KBM-7 (cell line): Measurements from ENCODE around the gene LCA5.
A peak's percentile ranks its signal among the peaks of the same experiment; 100 is the strongest.
"Not testable (repeated sequence)": the region's sequence is repeated elsewhere in the genome, so short reads cannot be mapped to it uniquely, and the experiment has no call there.

Experiments
- DNase-seq: peaks from one replicate; pipeline ENCODE4 v3.0.0-alpha.2; 2015
- in situ Hi-C: fragments of 300-500 bp; cut with MboI; formaldehyde crosslinking; loops from 2 replicates; pipeline ENCODE4 v1.14.3; 2020; ENCODE audit warnings: low sequenced_read_pairs, low pct_unique_long_range_greater_than_20kb, mixed read lengths

Gene LCA5

GRCh38 chr6:79536954-79537747 lies at the start of gene LCA5:
TSS of gene LCA5 (minus strand) at chr6:79537430. CDS start at chr6:79518894, 18,536 bp downstream.
- in situ Hi-C loops, result no loop called here

GRCh38 chr6:79586548-79586947 lies 49.3 kb upstream of the LCA5 start:
- DNase-seq, result peak; percentile 19
- in situ Hi-C loops, result no loop called here

More at GRCh38 chr6:79536954-79537747, at the start of gene LCA5:
- DNase-seq, result peak; percentile 96

- no peak for DNase-seq
- in situ Hi-C loops, result no loop called here
Measured at GRCh38 chr6:79584332-79584731, 47.1 kb upstream of the LCA5 start.

DNA sequence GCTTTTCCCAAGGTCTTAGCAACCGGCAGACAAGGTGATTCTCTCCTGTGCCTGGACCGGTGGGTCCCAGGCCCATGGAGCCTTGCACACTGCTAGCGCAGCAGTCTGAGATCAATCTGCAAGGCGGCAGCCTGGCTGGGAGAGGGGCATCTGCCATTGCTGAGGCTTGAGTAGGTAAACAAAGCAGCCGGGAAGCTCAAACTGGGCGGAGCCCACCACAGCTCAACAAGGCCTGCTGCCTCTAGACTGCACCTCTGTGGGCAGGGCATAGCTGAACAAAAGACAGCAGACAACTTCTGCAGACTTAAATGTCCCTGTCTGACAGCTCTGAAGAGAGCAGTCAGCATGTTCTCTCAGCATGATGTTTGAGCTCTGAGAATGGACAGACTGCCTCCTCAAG lies 40.7 kb upstream of the LCA5 start:
- DNase-seq, result not testable (repeated sequence)

GRCh38 chr6:79574630-79575225 lies 37.5 kb upstream of the LCA5 start:
- DNase-seq, result no peak
- in situ Hi-C loops, result no loop called here

More for the DNA sequence above, 40.7 kb upstream of the LCA5 start:
- in situ Hi-C loops, result not testable (repeated sequence)

- no peak for DNase-seq
- in situ Hi-C loops, result no loop called here
Measured at GRCh38 chr6:79574174-79574573, 36.9 kb upstream of the LCA5 start.

DNA sequence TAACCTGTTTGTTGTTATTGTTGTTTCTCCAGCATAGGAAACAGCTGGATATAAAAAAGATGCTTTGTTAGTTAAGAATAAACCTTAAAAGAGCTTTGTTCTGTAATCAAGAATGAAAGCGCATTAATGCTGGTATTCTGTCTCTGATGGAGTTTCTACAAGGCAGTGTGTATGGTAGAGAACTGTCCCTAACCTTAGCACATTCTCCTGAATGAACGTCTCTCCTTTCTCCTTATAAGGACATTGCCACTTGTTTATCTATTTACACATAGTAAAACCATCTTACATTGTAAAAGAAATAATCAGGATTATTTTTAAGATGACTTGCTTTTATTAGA lies 33.8 kb upstream of the LCA5 start:
- in situ Hi-C loops, result no loop called here
- DNase-seq, result no peak

DNA sequence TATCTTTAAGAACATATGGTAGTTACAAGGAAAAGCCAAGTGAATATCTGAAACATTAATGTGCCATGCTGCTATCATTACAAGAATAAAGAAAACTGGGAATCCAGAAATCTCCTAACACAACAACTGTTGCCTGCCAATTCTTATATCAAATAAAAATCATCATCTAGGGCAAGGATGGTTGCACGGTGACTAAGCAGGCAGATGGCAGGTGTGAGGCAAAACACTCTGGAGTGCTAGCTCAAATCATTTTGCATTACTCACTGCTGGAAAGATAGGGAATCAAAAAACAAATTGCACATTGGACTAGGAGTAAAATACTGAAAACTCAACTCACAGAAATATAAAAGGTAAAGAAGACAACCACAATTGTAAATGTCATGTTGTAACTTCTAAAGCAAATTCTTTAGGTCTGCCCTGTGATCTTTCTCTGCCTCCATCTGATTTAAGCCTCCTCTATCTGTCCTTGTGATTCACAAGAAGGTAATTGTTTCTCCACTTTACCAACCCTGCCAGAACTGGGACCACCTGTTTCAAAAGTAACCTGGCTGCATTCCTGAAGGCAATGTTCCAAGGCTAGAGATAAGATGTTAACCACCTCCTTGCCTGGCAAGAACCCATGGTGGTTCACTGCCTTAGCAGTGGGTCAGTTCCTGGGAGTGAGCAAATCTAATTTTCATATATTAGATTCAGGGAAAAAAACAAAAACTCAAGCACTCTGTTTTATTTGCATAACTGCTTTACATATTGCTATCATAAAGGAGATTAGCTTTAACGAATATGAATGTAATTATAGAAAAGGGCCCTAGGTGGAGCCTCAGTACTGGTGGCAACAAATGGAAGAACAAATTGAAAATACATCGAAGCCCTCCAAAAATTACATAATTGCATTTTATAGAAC lies 33.1 kb upstream of the LCA5 start:
- in situ Hi-C loops, result no loop called here
- peak; percentile 48 for DNase-seq

- in situ Hi-C loops, result no loop called here
- no peak for DNase-seq
Measured at GRCh38 chr6:79568996-79569395, 31.8 kb upstream of the LCA5 start.

DNA sequence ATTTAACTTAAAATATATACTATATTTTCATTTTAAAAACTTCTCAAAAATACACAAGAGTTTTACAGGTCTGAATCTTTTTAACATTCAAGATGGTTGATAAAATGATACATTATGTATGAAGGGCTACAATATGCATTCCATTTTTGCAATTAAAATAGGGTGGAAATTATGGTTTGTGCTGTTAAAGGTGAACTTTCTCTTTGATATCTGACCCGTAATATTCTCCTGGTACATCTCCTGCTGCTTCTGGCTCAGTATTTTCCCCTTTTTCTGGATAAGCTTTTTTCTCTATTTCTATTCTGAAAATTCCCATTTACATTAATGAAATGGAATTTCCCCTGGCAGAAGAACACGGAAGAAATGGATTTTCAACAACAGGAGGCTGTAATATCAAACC lies 27.4 kb upstream of the LCA5 start:
- no peak for DNase-seq
- in situ Hi-C loops, result no loop called here

GRCh38 chr6:79559706-79560105 lies 22.5 kb upstream of the LCA5 start:
- in situ Hi-C loops, result no loop called here
- no peak for DNase-seq

GRCh38 chr6:79557673-79558467 lies 20.6 kb upstream of the LCA5 start:
- in situ Hi-C loops, result no loop called here
- no peak for DNase-seq

GRCh38 chr6:79554305-79554704 lies 17.1 kb upstream of the LCA5 start:
- no peak for DNase-seq
- in situ Hi-C loops, result no loop called here

GRCh38 chr6:79551401-79551800 lies 14.2 kb upstream of the LCA5 start:
- no peak for DNase-seq
- in situ Hi-C loops, result no loop called here

- in situ Hi-C loops, result no loop called here
Measured at GRCh38 chr6:79548304-79548703, 11.1 kb upstream of the LCA5 start.

GRCh38 chr6:79546186-79546585 lies 9.0 kb upstream of the LCA5 start:
- DNase-seq, result no peak
- in situ Hi-C loops, result no loop called here

More at GRCh38 chr6:79548304-79548703, 11.1 kb upstream of the LCA5 start:
- DNase-seq, result no peak

- in situ Hi-C loops, result no loop called here
- DNase-seq, result peak; percentile 94
Measured at GRCh38 chr6:79544939-79545450, 7.8 kb upstream of the LCA5 start.

DNA sequence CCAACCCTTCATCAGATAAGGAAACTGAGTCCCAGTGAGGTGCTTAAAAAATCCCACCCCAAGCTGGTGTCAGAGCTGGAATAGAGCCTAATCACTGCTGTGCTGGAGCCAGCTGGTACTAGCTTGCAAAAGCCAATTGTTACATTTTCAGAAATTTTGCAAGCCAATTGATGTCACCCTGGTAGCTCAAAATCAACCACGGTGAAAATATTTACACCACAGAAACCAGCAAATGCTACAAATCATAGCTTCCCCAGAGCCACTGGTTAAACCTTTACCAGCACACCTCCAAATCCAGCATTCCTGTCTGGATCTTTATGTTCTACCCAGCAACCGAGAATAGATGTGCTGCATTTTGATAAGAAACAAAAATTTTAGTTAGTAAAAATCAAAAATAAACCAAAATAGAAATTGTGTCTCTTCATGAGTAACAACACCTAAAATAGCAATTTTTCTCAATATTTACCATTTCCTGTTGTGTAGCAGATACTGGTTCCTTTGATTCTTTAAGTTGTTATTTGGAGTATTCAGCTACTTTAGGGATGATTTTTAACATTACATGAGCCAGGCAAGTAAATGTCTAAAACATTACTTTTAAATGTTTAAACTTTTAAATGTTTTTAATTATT lies 7.2 kb upstream of the LCA5 start:
- no peak for DNase-seq
- in situ Hi-C loops, result no loop called here
